GM21526 (cell line): ENCODE results near the gene IFRD1.
A peak's percentile ranks its signal among the peaks of the same experiment; 100 is the strongest.

ENCODE experiments used
- ATAC-seq: cut with Tn5 transposase; IDR thresholded peaks from one replicate; pipeline ENCODE4 v1.9.1; 2021; ENCODE audit warnings: moderate library complexity; ENCODE audit not compliant: unreplicated experiment, low FRiP score

IFRD1 gene

GRCh38 chr7:112449902-112450806 lies at the start of gene IFRD1:
Gene IFRD1 (plus strand): TSS chr7:112450460. CDS start chr7:112450689, 229 bp downstream.
- ATAC-seq, result peak; percentile 69

GRCh38 chr7:112404321-112404720 lies 45.9 kb upstream of the IFRD1 start:
- no peak for ATAC-seq

GRCh38 chr7:112405286-112405685 lies 45.0 kb upstream of the IFRD1 start:
- no peak for ATAC-seq

GRCh38 chr7:112407261-112407660 lies 43.0 kb upstream of the IFRD1 start:
- ATAC-seq, result no peak

GRCh38 chr7:112410092-112410491 lies 40.2 kb upstream of the IFRD1 start:
- ATAC-seq, result no peak

GRCh38 chr7:112411186-112411795 lies 39.0 kb upstream of the IFRD1 start:
- ATAC-seq, result no peak

- ATAC-seq, result peak; percentile 65
These were observed 35.3 kb upstream of the IFRD1 start for GRCh38 chr7:112414855-112415490.

GRCh38 chr7:112416127-112416526 lies 34.1 kb upstream of the IFRD1 start:
- ATAC-seq, result no peak

- no peak for ATAC-seq
These were observed 30.6 kb upstream of the IFRD1 start for GRCh38 chr7:112419543-112420130.

- no peak for ATAC-seq
These were observed 29.9 kb upstream of the IFRD1 start for GRCh38 chr7:112420236-112420861.

GRCh38 chr7:112421666-112422486 lies 28.4 kb upstream of the IFRD1 start:
- ATAC-seq, result no peak

- no peak for ATAC-seq
These were observed 27.3 kb upstream of the IFRD1 start for GRCh38 chr7:112422842-112423496.

- ATAC-seq, result no peak
These were observed 26.3 kb upstream of the IFRD1 start for GRCh38 chr7:112423987-112424386.

- ATAC-seq, result no peak
These were observed 22.3 kb upstream of the IFRD1 start for GRCh38 chr7:112427984-112428383.

- no peak for ATAC-seq
These were observed 21.5 kb upstream of the IFRD1 start for GRCh38 chr7:112428715-112429114.

GRCh38 chr7:112430649-112431048 lies 19.6 kb upstream of the IFRD1 start:
- no peak for ATAC-seq

- ATAC-seq, result no peak
These were observed 18.5 kb upstream of the IFRD1 start for GRCh38 chr7:112431803-112432202.

GRCh38 chr7:112433289-112433688 lies 17.0 kb upstream of the IFRD1 start:
- ATAC-seq, result no peak

- ATAC-seq, result no peak
These were observed 13.2 kb upstream of the IFRD1 start for GRCh38 chr7:112437072-112437471.
